A204.1 (cell line): ENCODE results near the gene PDCD10.

ENCODE experiments used
- FAIRE-seq: peaks from 2 replicates; lab custom pipeline; 2012; peaks lifted over from hg19 to GRCh38; lab: Jason Lieb, UNC

Gene PDCD10

DNA sequence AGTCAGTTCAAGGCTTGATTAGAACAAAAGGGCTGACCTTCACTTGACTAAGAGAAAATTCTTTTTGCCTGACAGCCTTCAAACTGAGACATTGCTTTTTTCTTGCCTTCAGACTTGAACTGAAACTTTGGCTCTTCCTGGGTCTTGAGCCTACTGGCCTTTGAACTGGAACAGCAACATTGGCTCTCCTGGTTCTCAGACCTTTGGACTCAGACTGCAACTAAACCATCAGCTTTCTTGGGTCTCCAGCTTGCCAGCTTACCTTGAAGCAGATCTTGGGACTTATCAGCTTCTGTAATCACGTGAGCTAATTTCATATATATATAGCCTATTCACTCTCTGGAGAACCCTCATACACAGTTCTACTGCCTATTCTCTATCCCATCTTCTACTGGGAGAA is 61.5 kb downstream of the PDCD10 start:
- no peak for FAIRE-seq

- FAIRE-seq = no peak
Measured at GRCh38 chr3:167671878-167672427, 62.7 kb downstream of the PDCD10 start.

DNA sequence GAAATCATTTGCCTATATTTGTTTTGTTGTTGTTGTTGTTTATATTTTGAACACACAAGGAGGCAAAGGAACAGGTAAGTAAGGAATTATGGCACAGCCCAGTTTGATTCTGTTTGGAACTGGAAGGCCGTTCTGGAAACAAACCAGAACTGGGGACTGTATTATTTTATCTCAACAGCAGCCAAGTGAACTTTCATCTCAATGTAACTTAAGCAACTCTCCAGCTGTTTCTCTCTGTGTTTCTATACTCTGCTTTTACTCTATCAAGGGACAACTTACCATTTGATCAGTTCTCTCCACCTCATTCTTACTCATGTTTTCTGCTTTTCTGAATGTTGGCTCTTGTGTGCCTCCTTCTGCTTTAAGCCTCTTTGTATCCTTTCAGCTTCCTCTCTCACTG is 65.0 kb downstream of the PDCD10 start:
- FAIRE-seq = no peak

DNA sequence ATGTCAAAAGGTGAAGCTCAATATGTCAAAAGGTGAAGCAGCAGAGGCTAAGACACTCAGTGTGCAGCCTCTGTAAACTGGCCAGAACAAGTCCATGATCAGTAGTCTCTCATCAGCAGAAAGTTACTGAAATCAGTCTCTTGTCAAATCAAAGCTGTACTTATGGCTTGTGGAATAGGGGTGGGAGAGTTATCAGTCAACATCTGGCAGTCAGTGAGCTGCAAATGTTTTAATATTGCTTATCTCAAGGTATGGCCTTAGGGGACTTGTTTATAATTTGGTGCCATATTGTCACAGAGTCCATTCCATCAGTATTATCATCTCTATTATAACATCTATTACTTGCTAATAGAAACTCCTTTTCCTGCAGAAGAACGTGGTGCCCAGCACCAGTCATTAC is 66.0 kb downstream of the PDCD10 start:
- no peak for FAIRE-seq

- no peak for FAIRE-seq
Measured at GRCh38 chr3:167666563-167666962, 68.1 kb downstream of the PDCD10 start.

GRCh38 chr3:167662919-167663400 is 71.7 kb downstream of the PDCD10 start:
- FAIRE-seq = no peak

GRCh38 chr3:167657684-167658225 is 76.9 kb downstream of the PDCD10 start:
- no peak for FAIRE-seq

GRCh38 chr3:167656821-167657220 is 77.9 kb downstream of the PDCD10 start:
- no peak for FAIRE-seq

DNA sequence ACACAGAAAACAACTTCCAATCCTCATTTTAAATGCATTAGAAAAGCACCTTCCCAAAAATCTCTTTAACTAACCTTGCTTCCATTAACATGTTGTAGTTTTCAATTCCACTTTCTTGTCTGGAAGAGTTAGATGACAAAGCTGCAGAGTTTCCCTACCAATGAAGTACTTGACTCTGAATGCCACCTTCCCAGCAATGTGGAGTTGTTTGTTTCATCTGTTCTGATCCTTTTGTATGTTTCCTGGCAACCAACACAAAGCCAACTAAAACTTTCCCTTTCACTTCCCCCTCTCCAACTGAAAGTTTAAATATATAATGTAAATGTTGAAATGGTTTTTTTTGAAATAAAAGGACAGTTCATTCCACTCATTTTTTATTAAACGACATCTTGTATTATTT is 80.9 kb downstream of the PDCD10 start, which contains the start of gene WDR49:
Gene WDR49 (minus strand): TSS at position 183 of the 400 bp plus-strand sequence. CDS start 517 bp downstream, outside the sequence.
- no peak for FAIRE-seq

DNA sequence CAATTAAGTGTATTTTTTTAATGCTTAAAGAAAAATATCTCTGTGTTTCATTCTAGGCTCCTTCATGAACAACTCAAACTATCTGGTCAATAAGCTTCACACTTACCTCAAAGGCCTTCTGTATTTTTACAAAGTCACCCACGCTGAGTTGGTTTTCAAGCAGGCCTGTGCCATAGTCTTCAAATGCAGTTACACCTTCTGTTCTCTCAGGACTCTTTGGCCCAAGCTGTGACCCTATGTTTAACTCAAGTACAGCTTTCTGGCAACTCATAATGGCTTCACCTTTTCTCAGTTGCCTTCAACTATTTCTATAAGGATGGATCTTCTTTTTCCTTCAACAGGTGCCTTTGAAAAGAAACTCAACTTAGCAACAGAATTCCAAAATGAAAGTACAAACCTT is 81.5 kb downstream of the PDCD10 start:
- FAIRE-seq = no peak

- FAIRE-seq = no peak
Measured at GRCh38 chr3:167651826-167652225, 82.9 kb downstream of the PDCD10 start.

GRCh38 chr3:167650459-167650858 is 84.2 kb downstream of the PDCD10 start:
- FAIRE-seq = no peak

- FAIRE-seq = no peak
Measured at GRCh38 chr3:167649746-167650145, 84.9 kb downstream of the PDCD10 start.

DNA sequence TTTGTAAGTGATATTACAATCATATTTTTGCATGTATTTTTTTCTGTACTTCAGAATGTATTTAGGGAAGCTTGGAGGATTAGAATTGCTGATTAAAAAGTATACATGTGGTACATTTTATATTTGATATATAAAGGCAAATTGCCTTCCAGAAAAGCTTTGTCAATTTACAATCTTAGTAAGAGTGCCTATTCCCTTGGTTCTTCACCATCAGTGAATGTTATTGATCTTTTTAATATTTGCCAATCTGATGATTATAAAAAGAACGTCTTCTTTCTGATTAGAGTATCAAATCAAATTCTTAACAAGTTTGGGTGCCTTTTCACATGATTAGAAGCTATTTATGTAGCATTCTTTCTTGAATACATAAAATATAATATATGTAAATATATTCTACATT is 90.1 kb downstream of the PDCD10 start:
- FAIRE-seq = no peak
